HG02884 (cell line): ENCODE results near the gene MBTPS2.
A peak's percentile ranks its signal among the peaks of the same experiment; 100 is the strongest.
"Not testable (repeated sequence)": the region's sequence is repeated elsewhere in the genome, so short reads cannot be mapped to it uniquely, and the experiment has no call there.

Source experiments
- ATAC-seq: cut with Tn5 transposase; IDR thresholded peaks from one replicate; pipeline ENCODE4 v1.9.1; 2021; ENCODE audit warnings: mild to moderate bottlenecking, moderate library complexity; ENCODE audit not compliant: unreplicated experiment

Gene MBTPS2

DNA sequence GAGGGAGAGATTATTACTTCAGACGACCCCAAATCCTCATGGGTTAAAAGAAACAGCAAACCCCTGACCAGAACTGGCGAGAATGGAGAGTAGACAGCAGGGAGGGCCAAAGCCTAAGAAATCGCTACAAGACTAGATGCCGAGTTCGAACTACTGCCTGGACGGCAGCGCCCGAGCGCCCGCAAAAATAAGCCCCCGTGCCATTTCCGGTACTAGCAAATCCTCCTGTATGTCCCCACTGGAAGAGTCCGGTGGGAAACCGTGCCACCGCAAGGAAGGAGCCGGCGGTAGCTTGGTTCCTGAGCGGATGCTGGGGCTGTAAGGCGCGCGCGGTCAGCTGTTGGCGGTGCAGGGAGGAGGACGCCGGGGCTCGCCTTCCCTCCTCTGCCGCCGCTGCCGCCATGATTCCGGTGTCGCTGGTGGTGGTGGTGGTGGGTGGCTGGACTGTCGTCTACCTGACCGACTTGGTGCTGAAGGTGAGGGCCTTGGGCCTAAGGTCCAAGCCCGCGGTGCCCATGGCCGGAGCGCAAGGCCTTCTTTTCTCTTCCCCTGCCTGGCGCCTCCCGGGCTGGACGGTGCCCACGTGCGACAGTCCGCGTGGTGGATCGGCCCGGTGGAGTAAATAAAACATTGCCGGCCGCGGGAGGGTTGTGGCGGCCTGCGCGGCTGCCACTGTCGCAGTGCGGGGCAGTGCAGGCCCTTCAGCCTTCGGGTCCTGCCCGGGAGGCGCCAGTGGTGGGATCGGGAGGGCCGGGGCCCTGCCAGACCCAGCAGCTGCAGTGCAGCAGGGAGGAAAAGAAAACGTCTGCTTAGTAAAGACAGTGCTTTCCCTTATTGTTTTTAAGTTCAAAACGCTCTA lies at the start of gene MBTPS2:
Gene MBTPS2, plus strand, starts transcription at position 284 of the 859 bp plus-strand sequence. Its CDS starts 118 bp downstream, at position 402.
- ATAC-seq: peak; percentile 70

DNA sequence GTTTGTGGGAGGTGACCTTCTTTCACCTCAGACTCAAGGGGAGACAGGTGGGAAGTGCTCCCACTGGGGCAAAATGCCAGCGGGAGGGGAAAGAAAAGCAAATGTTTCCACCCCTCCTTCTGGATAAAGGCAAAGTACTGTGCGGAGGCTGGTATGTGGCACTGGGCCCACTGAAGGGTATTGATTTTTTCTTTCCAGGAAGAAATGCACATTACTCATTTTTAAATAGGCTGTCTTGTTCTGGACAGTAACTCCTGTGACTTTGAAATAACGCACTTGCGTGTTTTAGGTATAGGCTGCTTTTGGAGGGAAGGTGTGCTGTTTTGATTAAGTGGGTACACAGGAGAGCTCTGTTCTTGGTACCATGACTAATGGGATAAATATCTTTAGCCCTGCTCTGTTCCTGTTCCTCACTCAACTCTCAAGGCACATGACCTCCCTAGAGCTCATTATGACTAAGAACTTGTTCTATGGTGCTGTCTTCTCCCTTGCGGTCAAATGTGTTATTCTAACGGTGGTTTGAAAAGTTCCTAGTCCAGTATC lies 40.7 kb upstream of the MBTPS2 start:
- ATAC-seq: peak; percentile 49

DNA sequence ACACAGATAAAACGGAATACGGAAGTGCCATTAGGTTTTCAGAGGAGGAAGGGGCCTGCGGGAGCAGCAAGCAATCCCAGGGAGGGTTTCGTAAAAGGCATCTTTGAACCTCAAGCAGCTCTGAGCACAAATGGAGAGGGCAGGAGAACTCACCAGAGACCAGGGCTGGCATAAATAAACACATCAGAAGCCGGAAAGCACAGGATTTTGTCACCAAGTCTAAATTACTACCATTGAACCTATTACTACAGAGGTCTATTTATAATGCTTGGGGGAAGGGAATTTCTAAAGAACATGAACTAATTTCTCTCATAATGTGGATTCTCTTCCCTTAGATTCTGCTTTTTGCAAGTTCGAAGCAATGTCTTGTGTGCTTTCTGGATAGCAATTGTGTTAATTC lies 39.6 kb upstream of the MBTPS2 start:
- no peak for ATAC-seq

DNA sequence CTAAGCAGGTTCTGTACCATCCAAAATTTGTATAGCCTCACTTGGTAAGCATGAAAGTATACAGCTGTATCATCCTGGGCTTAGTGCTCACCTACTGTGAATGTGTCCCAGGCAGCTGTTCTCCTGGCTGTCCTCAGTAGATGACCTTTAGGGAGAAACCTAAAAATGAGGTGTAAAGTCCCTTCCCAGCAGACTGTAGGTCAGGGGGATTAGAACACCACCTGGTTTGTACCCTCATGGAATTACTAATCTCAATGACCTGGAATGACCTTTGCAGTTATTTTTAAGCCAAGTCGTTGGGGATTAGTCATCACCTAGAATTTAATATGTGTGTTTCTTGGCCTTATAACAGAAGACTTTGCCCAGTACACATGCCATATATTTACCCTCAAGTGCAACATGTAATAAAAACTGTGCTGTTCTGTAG lies 39.1 kb upstream of the MBTPS2 start:
- peak; percentile 49 for ATAC-seq

DNA sequence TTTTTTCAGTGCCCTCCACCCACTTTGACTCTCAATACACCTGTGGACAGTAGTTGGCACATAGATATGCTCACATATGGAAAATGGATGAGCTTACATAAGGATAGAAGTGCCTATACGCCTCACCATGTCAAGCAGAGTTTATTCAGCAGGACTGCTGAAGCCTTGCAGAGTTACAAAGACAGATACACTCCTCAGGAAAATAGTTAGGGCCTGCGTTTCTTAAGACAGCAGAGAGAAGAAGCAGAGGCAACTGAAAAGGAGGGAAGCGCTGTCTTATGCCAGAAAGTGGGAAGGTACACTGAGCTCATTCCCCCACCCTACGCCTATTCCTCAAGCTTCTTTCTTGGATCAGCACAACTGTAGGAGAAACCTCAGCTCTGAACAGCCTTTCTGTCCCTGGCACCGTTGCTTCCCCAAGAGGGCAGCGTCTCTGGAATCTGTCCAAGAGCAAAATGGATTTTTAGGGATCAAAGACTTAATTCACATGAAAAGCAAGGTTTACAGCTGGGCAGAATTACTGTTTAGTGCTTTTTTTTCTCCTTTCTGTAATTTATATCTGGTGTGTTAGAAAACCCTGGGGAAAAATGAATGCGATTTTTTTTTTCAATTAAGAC lies 37.3 kb upstream of the MBTPS2 start:
- no peak for ATAC-seq

DNA sequence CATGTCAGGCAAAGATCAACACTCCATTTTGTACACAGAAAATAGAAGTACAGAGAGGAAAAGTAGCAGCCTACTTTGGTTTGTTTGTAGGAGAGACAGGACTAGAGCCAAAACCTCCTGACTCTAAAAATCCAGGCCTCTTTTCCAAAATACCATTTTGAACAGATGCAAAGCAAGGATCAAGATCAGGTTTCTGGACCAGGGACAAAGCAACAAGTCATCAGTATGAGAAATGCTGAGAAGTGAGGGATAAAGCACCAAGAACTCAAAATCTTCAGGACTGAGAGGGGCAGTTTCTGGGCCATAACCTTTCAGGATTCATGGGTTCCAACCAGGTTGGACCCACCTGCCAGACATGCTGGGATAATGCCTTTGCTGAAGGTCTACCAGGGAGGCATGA lies 36.6 kb upstream of the MBTPS2 start:
- no peak for ATAC-seq

DNA sequence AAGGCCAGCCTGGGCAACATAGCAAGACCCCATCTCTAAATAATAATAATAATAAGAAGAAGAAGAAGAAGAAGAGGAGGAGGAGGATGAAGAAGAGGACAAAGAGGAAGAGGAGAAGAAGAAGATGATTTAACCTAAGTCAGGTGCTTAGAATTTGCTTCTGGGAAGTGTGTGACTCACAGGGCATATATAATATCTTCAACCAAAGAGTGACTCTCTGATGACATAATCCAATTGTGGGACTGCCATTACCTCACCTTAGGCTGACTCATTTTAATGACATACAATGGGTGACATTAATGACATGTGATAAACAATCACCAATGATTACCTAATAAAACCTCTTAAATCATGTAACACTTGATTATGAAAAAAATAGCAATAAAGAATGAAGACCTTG lies 32.7 kb upstream of the MBTPS2 start:
- no peak for ATAC-seq

DNA sequence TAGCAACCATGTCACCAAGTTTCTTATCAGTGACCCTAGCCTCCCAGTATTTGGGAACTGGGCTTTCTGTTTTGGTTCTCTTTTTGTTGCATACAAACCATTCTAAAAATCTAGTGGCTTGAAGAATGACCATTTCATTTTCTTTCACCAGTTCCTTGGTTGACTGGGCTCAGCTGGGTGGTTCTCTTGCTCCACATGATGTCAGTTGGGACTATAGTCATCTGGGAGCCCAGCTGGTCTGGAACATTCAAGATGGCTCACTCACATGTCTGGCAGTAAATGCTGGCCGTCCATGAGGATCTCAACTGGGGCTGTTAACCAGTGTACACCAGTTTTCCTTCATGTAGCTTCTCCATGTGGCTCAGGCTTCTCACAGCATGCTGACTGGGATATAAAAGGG lies 27.6 kb upstream of the MBTPS2 start:
- no peak for ATAC-seq

DNA sequence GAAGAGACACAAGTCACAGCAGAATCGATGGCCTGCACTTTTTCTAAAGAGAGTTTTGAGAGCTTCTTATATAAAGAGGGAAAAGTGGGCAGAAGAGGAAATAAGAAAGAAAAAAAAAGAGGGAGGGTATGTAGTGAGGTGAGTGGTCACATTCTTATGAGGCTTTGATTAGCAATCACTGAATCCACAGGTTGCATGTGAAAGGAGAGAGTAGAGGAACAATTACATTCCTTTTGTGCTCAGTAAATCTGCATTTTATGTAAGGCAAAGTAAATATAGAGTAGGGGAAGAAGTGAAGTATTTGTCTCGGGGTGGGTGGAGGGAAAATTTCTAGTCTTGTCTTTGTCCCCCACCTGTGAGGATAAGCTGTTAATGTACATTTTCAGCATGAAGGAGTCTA lies 26.8 kb upstream of the MBTPS2 start:
- ATAC-seq: no peak

DNA sequence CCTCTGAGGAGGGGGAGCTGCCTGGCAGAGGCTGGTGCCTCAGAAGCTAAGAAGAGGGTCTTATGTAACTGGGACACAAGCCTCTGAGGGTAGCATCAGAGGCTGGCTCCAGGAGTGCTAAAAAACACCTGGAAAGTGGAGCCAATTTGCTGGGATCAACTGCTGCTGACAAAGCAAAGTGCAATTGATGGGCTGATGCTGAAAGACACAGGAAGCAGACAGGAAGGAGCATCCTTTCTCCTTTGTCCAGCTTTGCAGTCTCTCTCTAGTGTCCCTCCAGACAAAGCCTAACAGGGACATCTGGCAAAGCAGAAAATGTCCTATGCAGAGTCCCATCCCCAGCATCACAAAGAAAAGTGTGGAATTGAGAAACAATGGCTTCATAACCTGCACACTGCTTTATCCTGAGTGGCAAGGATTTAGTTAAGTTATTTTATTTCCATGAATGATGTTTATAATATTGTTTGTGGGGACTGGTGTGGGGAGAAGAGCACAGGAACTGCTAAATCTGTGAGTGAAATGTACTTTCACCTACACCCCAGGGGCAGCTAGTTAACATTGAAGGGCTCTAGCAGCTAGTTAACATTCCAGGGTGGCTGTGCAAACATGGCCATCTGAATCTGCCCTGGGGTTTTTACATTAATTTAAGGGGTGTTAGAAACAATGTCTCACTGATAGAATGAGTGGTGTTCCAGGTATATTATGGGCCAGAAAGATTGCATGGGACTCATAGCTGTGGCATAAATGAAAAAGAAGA lies 25.6 kb upstream of the MBTPS2 start:
- no peak for ATAC-seq

DNA sequence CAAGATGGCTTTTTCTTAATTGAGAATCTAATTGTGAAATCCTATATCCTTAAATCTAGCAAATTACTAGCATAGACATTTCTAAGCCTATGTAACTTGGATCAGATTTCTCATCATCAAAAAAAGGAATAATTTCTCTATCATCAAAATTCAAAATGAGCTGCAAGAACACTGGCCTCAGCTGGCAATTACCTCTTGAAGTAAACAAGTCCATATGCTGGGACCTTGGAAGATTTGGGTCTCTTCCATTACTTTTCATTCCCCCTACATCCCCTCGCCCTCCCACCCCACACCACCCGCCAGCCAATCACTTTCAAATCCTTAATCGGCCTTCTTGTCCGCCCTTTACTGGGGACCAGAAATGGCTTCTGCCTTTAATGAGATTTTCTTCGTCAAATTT lies 23.3 kb upstream of the MBTPS2 start:
- ATAC-seq: no peak

DNA sequence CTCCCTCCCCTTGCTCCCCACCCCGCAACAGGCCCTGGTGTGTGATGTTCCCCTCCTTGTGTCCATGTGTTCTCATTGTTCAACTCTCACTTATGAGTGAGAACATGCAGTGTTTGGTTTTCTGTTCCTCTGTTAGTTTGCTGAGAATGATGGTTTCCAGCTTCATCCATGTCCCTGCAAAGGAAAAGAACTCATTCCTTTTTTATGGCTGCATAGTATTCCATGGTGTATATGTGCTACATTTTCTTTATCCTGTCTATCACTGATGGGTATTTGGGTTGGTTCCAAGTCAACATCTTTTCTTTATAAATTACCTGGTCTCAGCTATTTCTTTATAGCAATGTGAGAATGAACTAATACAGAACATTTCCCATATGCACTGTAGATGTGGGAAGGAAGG lies 19.2 kb upstream of the MBTPS2 start:
- ATAC-seq: not testable (repeated sequence)

DNA sequence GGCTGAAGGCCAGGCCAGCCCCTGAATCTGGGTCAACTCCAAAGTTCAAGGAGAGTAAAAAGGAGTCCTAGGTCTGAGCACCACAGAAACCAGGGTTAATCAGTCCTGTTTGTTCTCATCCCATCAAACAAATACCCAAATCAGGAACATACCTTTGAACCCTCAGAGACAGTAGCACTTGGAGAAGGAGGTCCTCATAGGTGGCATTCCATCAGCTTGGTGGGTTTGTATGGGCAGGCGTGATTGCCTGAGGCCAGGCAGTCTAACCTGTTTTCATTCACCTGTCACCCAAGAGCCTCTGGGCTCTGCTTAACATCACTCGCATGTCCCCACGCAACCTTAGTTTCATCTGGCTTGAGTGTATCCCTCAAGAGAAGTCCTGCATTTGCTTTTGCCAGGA lies 17.5 kb upstream of the MBTPS2 start:
- no peak for ATAC-seq

DNA sequence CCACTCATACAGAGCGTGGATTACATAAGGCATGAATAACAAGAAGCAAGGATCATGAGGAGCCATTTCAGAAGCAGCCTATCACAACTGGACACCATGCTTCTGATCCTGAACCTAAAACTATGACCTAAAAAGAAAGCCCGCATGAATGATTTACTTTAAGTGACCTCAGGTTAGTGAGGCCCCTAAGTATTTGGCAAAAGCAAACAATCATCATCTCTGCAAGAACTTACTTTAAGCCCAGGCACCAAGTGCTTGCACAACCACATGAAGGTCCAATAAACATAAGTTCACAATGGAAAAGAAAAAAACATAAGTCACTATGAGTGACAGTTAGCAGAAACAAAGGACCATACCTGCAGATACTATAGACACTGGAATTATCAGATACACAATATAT lies 7.9 kb upstream of the MBTPS2 start:
- ATAC-seq: no peak

DNA sequence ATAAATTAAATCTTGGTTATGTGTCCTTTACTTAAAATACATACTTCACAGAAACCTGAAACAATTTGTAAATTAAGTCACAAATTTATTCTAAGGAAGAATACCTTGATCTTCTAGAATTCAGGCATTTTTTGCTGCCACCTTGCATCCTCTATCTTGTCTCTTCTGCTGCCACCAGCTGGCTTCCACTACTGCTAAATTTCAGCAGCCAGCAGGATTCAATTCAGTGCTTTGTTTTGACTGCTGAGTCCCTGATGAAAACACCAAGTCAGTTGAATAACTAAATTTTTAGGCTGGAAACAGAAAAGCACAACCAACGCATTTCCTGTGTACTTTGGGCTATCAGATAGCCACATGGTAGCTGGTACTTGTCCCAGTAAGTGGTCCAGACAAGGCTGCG lies 2.4 kb upstream of the MBTPS2 start:
- no peak for ATAC-seq

DNA sequence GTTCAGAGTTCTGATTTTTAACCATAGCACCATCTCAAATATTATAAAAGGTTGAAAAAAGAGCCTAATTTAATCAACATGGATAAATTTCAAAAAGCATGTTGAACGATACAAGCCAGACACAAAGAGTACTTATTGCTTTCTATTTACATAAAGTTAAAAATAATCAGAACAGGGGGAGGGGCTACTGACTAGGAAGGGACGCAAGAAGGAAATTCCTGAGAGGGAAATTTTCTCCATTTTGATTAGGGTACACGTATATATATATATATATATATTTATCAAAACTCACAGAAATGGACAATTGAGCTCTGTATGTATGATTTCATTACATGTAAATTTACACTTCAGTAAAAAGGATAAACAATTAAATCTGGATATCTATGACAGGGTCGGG lies 482 bp upstream of the MBTPS2 start:
- ATAC-seq: no peak

DNA sequence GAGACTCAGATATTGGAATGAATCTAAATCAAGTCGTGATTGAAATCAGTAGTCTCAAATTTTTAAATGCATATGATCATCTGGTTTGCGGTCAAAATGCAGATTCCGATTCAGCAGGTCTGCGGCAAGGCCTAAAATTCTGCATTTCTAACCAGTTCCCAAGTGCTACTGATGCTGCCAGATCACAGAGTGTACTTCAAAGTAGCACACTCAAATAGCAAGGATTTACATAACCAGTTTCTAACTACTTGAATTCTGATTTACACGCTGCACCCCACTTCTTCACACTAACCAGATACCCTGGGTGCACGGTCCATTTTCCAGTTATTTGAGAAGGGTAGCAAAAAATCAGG lies 752 bp downstream of the MBTPS2 start:
- peak; percentile 19 for ATAC-seq

DNA sequence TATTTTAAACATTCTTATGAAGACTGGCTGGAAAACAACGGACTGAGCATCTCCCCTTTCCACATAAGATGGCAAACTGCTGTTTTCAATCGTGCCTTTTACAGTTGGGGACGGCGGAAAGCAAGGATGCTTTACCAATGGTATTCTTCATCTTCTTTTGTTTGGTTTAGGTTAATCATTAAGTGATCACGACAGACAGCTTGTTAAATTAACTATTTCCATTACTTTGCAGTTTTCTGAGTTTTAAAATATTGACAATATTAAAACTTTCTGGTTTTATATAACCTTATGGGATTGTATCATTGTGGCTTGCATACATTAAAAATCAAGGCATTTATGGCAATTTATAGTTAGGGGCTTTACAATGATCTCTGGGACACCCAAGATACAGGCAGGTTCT lies 3.8 kb downstream of the MBTPS2 start:
- ATAC-seq: no peak

DNA sequence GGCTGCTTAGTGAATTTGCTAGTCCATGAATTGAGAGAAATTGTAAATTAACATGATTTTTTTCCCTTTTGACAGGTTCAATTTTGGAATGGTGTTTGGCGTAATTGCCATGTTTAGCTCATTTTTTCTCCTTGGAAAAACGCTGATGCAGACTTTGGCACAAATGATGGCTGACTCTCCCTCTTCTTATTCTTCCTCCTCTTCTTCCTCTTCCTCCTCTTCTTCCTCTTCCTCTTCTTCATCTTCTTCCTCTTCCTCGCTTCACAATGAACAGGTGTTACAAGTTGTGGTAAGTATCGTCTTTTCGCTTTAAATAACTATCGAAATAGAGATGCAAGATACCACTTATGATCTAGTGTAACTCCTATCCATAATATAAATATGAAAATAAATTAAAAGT lies 5.7 kb downstream of the MBTPS2 start:
- no peak for ATAC-seq

DNA sequence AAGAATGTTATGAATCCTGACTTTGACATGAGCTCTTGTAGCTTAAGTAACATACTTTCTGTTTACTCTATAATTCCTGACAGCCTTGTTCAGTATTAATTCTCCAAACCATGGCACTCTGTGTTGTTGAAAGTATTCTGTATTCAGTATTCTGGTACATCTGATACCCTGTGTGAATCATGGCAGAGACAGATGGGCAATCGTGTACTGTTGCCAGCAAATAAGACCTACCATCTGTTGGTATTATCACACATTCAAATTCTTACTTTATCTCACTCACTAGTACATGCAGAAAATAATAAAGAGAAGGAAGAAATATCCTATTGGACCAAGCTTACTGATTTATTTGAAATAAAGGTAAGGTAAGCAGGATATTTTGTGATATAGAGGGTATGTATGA lies 7.9 kb downstream of the MBTPS2 start:
- no peak for ATAC-seq

DNA sequence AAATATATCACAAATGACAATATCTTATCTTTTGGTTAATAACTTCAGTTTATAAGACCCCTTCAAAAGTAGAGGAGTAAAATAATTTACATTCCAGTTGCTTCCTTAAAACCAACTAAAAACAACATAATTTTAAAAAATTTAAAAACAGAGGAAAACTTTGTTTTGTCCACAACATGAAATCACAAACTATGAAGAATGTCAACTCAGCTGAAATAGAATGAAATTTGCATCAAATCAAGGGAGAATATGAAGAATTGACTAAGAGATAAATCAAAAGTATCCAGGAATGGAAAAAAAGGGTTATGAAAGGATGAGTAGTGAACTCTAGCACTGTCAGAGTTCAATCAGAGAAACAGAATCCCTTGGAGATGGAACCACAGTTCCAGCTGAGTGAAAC lies 14.2 kb downstream of the MBTPS2 start:
- ATAC-seq: no peak
